ENCODE data around the gene MEGF11.

Gene MEGF11

GRCh38 chr15:66170042-66170441, 83.5 kb downstream of the MEGF11 start:
- no peak for DNase-seq (ENCODE audit: low read depth in 2 of 2)

- no peak for DNase-seq (ENCODE audit: low read depth in 2 of 2)
Measured at GRCh38 chr15:66169625-66170024, 83.9 kb downstream of the MEGF11 start.

GRCh38 chr15:66169023-66169422, 84.5 kb downstream of the MEGF11 start:
- no peak for DNase-seq (ENCODE audit: low read depth in 2 of 2)

DNA sequence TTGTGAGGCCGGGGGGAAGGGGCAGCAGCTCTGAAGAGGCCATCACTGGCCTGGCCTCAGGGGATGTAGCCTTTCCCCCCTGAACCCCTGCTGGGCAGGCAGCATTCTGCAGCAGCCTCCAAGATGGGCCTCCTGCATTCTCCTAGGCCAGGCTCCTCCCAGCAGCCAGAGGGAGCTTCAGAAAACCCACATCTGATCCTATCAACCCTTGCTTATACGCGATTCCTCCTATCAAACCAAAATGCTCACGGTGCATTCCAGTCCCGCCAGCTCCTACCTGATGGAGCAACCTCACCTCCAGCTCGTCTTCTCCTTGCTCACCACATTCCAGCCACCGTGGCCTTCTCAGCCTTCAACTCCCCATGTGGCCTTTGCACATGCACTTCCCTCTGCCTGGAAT, 85.7 kb downstream of the MEGF11 start:
- no peak for DNase-seq (ENCODE audit: low read depth in 2 of 2)

DNA sequence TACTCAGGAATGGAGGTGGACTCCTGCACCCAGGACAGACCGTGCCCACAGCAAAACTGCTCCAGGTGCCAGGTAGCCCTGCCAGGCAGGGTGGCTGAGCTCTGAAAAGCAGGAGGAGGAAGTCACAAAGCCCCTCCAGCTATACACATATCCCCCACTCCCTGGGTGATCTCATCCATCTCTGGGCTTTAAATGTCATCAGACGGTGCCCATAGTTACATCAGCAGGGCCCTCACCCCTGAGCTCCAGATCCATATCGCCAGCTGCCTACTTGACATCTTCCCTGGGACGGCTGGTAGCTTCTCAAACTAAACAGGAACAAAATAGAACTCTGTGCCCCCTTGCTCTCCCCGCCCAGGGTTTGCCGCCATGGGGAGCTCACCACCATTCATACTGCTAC, 87.7 kb downstream of the MEGF11 start:
- no peak for DNase-seq (ENCODE audit: low read depth in 2 of 2)

DNA sequence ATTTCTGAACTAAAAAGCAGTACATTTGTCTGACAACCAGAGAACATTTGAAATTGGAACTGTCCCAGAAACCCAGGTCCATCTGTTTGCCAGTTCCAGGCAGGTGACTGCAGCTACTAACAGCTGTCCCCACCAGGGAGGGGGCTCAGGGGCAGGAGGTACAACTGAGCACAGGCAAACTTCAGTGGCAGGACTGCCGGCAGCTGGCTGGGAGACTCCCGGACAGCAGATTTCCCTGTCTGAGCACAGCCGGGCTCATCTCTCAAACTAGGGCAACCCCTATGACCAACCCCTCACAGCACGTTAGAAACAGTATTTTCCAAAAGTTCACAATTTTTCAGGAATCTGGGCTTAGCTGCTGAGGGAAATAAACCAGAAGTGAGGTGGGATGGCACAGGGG, 88.8 kb downstream of the MEGF11 start:
- DNase-seq (ENCODE audit: low read depth in 2 of 2): no peak

DNA sequence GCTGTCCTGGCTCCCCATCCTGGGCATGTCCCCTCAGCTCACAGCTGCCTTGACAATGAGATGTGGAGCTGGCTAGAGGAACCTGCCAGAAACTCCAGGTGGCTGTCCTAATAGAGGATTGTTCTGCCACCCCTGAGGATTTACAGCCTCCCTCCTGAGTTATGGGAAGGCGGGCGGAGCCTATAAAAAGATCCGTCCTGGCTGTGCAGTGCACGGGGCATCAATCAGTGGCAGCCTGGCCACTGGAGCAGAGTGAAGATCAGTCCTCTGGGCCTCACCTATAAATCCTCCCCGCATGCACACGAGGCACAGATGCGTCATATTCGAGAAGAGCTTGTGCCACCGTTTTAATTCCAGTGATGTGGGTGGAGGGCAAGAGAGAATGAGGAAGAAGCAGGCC, 90.0 kb downstream of the MEGF11 start:
- no peak for DNase-seq (ENCODE audit: low read depth in 2 of 2)

GRCh38 chr15:66162286-66162685, 91.3 kb downstream of the MEGF11 start:
- DNase-seq (ENCODE audit: low read depth in 2 of 2): no peak

- DNase-seq (ENCODE audit: low read depth in 2 of 2): no peak
Measured at GRCh38 chr15:66161575-66162118, 91.9 kb downstream of the MEGF11 start.

GRCh38 chr15:66161108-66161507, 92.4 kb downstream of the MEGF11 start:
- no peak for DNase-seq (ENCODE audit: low read depth in 2 of 2)

- no peak for DNase-seq (ENCODE audit: low read depth in 2 of 2)
Measured at GRCh38 chr15:66157507-66157906, 96.0 kb downstream of the MEGF11 start.

GRCh38 chr15:66156310-66156975, 97.1 kb downstream of the MEGF11 start:
- DNase-seq (ENCODE audit: low read depth in 2 of 2): no peak

GRCh38 chr15:66155065-66155464, 98.5 kb downstream of the MEGF11 start:
- no peak for DNase-seq (ENCODE audit: low read depth in 2 of 2)

DNA sequence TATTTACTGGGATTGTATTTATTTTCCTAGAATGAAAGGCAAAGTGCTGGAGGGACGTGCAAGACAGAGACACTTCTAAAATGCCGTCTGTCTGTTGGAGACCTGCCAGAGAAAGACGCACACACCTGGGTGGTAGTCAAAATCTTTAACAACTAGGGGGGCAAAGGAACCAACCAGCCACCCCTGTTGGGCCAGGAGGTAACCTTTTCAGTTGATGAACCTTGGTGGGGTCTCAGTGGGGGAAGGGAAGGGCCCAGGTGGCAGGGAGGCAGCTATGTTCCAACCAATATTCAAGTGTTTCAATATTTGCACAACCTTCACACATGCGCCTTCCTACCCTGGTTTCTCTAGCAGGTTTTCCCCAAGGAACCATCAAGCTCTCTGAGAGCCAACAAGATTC, 99.0 kb downstream of the MEGF11 start:
- DNase-seq (ENCODE audit: low read depth in 2 of 2): no peak

- DNase-seq (ENCODE audit: low read depth in 2 of 2): no peak
Measured at GRCh38 chr15:66153549-66154415, 99.8 kb downstream of the MEGF11 start.

- no peak for DNase-seq (ENCODE audit: low read depth in 2 of 2)
Measured at GRCh38 chr15:66152650-66153049, 100.9 kb downstream of the MEGF11 start.

DNA sequence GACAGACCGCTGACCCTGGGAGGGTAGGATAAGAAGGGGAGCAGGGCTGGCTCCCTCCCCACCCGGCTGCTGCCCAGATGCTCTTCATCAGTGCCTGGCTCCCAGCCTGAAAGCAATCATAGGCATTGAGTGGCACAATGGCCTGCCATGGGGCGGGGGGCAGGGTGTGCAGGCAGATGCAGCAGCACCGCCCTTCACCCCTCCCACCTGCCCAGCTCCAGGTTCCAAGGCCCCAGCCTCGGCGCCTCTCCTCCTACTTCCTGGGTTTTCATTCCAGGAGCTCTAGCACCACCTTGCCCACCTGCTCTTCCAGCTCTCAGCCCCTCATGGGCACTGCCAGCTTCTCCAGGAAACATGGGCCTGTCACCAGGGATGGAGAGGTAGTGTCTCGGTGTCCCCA, 101.7 kb downstream of the MEGF11 start:
- no peak for DNase-seq (ENCODE audit: low read depth in 2 of 2)

- DNase-seq (ENCODE audit: low read depth in 2 of 2): no peak
Measured at GRCh38 chr15:66149871-66150270, 103.7 kb downstream of the MEGF11 start.

- DNase-seq (ENCODE audit: low read depth in 2 of 2): no peak
Measured at GRCh38 chr15:66148187-66148586, 105.4 kb downstream of the MEGF11 start.

GRCh38 chr15:66147440-66147839, 106.1 kb downstream of the MEGF11 start:
- DNase-seq (ENCODE audit: low read depth in 2 of 2): no peak

DNA sequence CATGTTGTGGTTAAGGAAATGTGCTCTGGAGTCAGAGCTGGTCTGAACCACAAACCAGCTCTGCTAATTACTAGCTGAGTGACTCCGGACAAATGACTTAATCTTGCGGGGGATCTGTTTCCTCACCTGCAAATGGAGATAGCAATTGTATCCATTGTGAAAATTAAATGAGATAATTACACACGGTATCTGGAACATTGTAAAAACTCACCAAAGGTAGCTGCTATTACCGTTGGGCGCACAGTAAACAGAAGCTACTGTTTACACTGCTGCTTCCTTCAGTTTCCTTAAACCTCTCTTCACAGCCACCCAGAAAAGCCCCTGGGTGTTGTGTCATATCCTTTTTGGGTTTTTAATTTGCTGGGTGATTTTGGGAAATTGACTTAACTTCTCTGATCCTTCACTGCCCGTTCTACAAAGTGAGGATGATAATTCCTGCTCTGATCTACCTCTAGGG, 107.8 kb downstream of the MEGF11 start:
- no peak for DNase-seq (ENCODE audit: low read depth in 2 of 2)

DNA sequence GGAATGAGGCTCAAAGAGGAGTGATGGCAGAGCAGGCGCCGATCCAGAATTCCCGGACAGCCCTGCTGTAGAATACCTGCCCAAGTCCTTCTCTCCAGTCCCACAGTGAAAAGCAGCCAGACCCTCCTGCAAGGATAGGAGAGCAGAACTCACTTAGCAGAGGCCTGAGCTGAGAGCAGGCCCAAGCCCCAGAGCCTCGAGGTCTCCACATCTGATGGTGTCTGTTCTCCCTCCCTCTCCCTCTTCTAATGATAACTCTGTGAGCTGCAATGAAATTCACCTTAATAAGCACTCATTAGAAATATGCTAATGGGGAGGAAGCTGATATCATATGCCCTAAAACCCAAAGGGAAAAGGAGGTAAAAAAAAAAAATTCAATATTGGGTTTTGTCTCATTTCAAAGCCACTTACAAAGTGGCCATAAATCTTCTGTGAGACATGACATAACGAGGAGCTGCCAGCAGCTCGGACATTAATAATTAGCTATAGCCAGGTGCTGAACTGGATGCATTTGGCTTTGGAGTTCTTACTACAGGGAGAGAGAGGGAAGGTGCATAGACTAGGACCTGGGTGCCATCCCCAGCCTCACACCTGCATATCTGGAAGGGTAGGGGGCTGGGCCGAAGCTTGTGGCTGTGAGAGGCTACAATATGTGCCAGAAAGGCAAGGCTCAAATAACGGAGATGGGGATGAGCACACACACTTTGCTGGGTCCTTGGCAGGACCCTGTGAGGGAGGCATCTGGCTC, 108.4 kb downstream of the MEGF11 start:
- DNase-seq (ENCODE audit: low read depth in 2 of 2): no peak
